SIG-M5 treated with dmso at 0.1 percent for 504 hours (cell line): ENCODE results near the gene CDK8.

ENCODE experiments used
- DNase-seq: peaks from one replicate; lab custom pipeline; 2025; ENCODE audit not compliant: unreplicated experiment; lab: John Stamatoyannopoulos, UW

CDK8 gene

DNA sequence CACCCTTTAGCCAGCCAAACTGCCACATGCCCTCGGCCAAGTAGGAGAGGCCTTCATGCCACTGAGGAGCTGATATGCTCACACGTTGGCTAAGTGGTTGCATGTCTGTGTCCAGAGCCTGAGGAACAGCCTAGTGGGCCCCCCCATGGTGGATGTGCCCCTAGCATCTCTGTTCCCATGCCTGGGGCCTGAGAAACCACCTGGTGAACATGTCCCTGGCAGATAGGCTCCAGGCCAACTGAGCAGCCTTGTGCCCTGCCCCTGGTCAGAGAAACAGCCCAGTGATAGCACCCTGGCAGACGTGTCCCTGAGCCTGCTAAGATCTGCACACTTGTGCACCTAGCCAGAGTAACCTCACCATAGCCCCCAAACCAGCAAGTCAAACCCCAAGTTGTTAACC lies 181.7 kb downstream of the CDK8 start:
- DNase-seq: no peak

- DNase-seq: no peak
These were observed 183.0 kb downstream of the CDK8 start for GRCh38 chr13:26436914-26437313.

GRCh38 chr13:26440111-26440510 lies 186.2 kb downstream of the CDK8 start:
- DNase-seq: no peak

DNA sequence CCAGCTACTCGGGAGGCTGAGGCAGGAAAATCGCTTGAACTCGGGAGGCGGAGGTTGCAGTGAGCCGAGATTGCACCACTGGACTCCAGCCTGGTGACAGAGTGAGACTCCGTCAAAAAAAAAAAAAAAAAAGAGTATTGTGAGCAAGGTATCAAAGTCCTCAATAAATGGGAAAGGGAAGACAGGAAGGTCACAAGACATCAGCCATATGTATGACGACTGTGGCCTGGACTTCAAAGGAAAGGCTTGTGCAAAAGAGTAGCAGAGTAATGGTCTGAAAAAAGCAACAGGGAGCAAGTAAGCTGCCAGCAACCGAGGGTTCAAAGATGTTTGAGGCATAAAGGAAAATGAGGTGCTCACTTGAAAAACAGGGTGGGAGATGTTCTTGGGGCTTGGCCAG lies 187.5 kb downstream of the CDK8 start:
- no peak for DNase-seq

DNA sequence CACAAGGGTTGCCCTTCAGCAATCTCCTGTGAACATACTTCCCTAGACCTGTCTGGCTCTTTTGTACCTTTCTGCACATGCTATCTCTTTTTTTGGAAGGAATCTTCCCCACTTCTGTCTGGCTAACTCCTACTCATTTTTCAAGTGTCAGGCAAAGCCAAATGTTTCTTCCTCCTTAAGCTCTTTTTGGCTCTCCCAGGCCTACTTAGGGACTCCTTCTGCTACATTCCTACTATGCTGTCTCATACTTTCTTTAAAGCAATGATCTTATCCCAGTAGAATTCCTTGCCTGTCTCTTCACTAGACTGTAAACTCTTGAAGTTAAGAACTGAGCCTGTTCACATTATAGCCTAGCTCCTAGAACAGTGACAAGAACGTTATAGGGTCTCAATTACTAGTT lies 188.6 kb downstream of the CDK8 start:
- DNase-seq: no peak

DNA sequence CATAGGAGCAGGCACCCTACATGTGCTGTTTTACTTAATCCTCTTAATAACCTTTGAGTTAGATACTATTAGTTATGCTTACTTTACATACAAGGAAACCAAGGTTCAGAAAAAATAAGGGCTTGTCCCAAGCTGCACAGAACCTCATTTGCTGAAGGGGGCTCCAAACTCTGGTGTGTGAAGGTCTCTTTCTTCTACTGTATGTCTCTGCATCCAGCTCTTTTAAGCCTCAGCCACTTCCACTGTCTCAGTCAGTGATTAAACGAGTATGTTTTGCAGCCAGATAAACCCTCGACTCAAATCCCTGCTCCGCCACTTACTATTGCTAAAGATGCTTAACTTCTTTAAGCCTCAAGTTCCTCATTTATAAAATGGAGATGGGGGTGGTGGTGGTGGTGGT lies 191.2 kb downstream of the CDK8 start:
- no peak for DNase-seq

- no peak for DNase-seq
These were observed 192.8 kb downstream of the CDK8 start for GRCh38 chr13:26446751-26447150.

DNA sequence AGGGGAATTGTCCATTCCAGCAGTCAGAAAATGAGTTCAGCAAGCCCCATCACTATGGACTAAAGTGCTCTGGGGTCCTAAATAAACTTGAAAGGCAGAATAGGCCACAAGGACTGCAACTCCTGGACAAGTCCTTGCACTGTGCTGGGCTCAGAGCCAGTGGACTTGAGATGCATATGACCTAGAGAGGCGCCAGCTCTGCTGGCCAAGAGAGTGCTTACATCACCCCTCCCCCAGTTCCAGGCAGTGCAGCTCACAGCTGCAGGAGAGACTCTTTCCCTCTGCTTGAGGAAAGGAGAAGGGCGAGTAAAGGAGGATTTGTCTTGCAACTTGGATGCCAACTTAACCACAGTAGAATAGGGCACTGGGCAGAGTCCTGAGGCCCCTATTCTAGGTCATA lies 194.1 kb downstream of the CDK8 start:
- DNase-seq: no peak

GRCh38 chr13:26449063-26449848 lies 195.3 kb downstream of the CDK8 start:
- no peak for DNase-seq
